Fibroblast of upper back skin (primary cell): ENCODE measurements around the gene TAF15.

Experiments used
- DNase-seq: peaks from one replicate; pipeline ENCODE4 v3.0.0-alpha.2; 2013

The TAF15 gene

GRCh38 chr17:35788477-35789368, 20.6 kb upstream of the TAF15 start:
- DNase-seq: peak; percentile 86

GRCh38 chr17:35790841-35791240, 18.4 kb upstream of the TAF15 start:
- no peak for DNase-seq

GRCh38 chr17:35791681-35792350, 17.5 kb upstream of the TAF15 start:
- no peak for DNase-seq

GRCh38 chr17:35793257-35793656, 16.0 kb upstream of the TAF15 start:
- no peak for DNase-seq

- DNase-seq: no peak
Observed at GRCh38 chr17:35795007-35795870, 14.0 kb upstream of the TAF15 start, which contains the start of gene MMP28. MMP28 (minus strand) TSS chr17:35795641; CDS start chr17:35795377, 264 bp downstream.

- DNase-seq: no peak
Observed at GRCh38 chr17:35795871-35796265, 13.4 kb upstream of the TAF15 start.

- no peak for DNase-seq
Observed at GRCh38 chr17:35796942-35797341, 12.3 kb upstream of the TAF15 start.

- DNase-seq: no peak
Observed at GRCh38 chr17:35797370-35797769, 11.9 kb upstream of the TAF15 start.

- no peak for DNase-seq
Observed at GRCh38 chr17:35797918-35798317, 11.4 kb upstream of the TAF15 start.

GRCh38 chr17:35799942-35800341, 9.3 kb upstream of the TAF15 start:
- peak; percentile 54 for DNase-seq

GRCh38 chr17:35801583-35802224, 7.6 kb upstream of the TAF15 start:
- peak; percentile 58 for DNase-seq

- peak; percentile 90 for DNase-seq
Observed at GRCh38 chr17:35804658-35805192, 4.6 kb upstream of the TAF15 start.

GRCh38 chr17:35807371-35808144, 1.7 kb upstream of the TAF15 start:
- DNase-seq: peak; percentile 70

- DNase-seq: peak; percentile 53
Observed at GRCh38 chr17:35808240-35808961, 883 bp upstream of the TAF15 start.

GRCh38 chr17:35809855-35810461, 674 bp downstream of the TAF15 start:
- no peak for DNase-seq

GRCh38 chr17:35811759-35812158, 2.5 kb downstream of the TAF15 start:
- DNase-seq: no peak

- DNase-seq: no peak
Observed at GRCh38 chr17:35812456-35812855, 3.2 kb downstream of the TAF15 start.

GRCh38 chr17:35816723-35817122, 7.4 kb downstream of the TAF15 start:
- no peak for DNase-seq

GRCh38 chr17:35817196-35817595, 7.9 kb downstream of the TAF15 start:
- DNase-seq: no peak

GRCh38 chr17:35819455-35819854, 10.2 kb downstream of the TAF15 start:
- no peak for DNase-seq
